Neural cell (in vitro differentiated cells): ENCODE results near the gene GPR62.

ENCODE experiments used
- EP300 ChIP-seq: fragments of 450-650 bp; conservative IDR thresholded peaks from 2 replicates; pipeline ENCODE4 v1.6.1; 2014; ENCODE audit warnings: antibody characterized with exemption, mild to moderate bottlenecking, moderate library complexity; ENCODE audit not compliant: poor library complexity, severe bottlenecking
- EZH2 ChIP-seq: fragments of 200-600, 300-800 bp; shearing (Covaris generic), sonication (generic); IDR thresholded peaks from 2 replicates; pipeline ENCODE4 v1.6.1; 2014; ENCODE audit warnings: antibody characterized with exemption, low read length, borderline replicate concordance, mild to moderate bottlenecking; ENCODE audit not compliant: insufficient read depth, poor library complexity, severe bottlenecking
- MXI1 ChIP-seq: fragments of 450-650 bp; conservative IDR thresholded peaks from 2 replicates; pipeline ENCODE4 v1.6.1; 2014; ENCODE audit warnings: antibody characterized with exemption, mild to moderate bottlenecking; ENCODE audit not compliant: poor library complexity, severe bottlenecking
- POLR2AphosphoS5 ChIP-seq: IDR thresholded peaks from 2 replicates; pipeline ENCODE4 v1.6.1; 2012
- SMC3 ChIP-seq: fragments of 450-650 bp; conservative IDR thresholded peaks from 2 replicates; pipeline ENCODE4 v1.6.1; 2014; ENCODE audit warnings: antibody characterized with exemption, mild to moderate bottlenecking, moderate library complexity; ENCODE audit not compliant: poor library complexity
- TF ChIP-seq, protein P1 (sequence below): fragments of 450-650 bp; IDR thresholded peaks from 2 replicates; pipeline ENCODE4 v1.5.1; 2014; ENCODE audit warnings: antibody characterized with exemption, mild to moderate bottlenecking, moderate library complexity; ENCODE audit not compliant: poor library complexity, severe bottlenecking

DNA sequence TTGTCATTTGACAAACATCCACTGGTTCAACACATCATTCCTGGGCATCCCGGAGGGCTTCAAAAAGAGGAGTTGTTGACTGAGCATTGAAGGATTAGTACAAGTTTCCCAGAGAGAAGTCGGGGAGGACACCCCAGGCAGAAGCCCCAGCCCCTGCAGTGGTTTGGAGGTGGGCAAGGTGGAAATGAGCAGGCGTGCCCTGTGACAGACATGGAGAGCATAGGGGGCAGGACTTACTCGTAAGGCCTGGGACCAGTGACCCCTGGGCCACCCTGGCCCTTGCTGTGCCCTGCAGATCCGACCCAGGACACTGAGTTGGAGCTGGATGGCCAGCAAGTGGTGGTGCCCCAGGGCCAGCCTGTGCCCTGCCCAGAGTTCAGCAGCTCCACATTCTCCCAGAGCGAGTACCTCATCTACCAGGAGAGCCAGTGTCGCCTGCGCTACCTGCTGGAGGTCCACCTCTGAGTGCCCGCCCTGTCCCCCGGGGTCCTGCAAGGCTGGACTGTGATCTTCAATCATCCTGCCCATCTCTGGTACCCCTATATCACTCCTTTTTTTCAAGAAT, 7.1 kb upstream of the GPR62 start:
- TF ChIP-seq EZH2 (no peak), MXI1 (no peak), POLR2AphosphoS5 (no peak), EP300 (no peak), SMC3 (no peak)
- TF ChIP-seq, protein P1, sequence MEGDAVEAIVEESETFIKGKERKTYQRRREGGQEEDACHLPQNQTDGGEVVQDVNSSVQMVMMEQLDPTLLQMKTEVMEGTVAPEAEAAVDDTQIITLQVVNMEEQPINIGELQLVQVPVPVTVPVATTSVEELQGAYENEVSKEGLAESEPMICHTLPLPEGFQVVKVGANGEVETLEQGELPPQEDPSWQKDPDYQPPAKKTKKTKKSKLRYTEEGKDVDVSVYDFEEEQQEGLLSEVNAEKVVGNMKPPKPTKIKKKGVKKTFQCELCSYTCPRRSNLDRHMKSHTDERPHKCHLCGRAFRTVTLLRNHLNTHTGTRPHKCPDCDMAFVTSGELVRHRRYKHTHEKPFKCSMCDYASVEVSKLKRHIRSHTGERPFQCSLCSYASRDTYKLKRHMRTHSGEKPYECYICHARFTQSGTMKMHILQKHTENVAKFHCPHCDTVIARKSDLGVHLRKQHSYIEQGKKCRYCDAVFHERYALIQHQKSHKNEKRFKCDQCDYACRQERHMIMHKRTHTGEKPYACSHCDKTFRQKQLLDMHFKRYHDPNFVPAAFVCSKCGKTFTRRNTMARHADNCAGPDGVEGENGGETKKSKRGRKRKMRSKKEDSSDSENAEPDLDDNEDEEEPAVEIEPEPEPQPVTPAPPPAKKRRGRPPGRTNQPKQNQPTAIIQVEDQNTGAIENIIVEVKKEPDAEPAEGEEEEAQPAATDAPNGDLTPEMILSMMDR, result no peak
